G401.6 (cell line): ENCODE results near the gene PLA2G4E.

Source experiments
- FAIRE-seq: peaks from 2 replicates; lab custom pipeline; 2012; peaks lifted over from hg19 to GRCh38; lab: Jason Lieb, UNC

Gene PLA2G4E

DNA sequence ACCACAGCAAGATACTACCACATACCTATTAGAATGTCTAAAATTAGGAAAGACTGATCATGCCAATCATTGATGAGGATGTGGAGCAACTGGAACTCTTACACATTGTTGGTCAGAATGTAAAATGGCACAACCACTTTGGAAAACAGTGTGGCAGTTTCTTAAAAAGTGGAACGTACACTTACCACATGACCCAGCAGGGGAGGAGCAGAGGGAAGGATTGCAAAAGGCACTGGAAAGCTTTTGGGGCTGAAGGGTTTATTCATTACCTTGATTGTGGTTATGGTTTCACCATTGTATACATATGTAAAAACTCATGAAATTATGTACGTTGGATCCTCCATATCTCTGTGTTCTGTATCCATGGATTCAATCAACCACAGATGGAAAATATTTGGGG is 45.2 kb downstream of the PLA2G4E start:
- no peak for FAIRE-seq

DNA sequence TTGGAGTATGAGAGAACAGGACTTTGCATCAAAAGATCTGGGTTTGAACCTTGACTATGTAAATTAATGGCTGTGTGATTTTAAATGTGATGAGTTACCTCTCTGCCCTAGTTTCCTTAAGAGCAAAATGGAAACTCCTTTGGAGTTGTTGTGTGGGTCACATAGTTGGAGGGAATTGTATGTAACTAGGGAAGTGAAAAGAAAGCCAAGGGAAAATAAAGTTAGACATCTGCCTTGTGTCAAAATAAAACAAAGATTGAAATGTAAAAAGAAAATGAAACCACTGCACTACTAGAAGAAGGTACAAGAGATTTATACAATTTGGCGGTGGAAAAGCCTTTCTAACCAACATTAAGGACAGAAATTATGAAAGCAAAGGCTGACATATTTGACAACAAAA is 46.8 kb downstream of the PLA2G4E start:
- FAIRE-seq = no peak

DNA sequence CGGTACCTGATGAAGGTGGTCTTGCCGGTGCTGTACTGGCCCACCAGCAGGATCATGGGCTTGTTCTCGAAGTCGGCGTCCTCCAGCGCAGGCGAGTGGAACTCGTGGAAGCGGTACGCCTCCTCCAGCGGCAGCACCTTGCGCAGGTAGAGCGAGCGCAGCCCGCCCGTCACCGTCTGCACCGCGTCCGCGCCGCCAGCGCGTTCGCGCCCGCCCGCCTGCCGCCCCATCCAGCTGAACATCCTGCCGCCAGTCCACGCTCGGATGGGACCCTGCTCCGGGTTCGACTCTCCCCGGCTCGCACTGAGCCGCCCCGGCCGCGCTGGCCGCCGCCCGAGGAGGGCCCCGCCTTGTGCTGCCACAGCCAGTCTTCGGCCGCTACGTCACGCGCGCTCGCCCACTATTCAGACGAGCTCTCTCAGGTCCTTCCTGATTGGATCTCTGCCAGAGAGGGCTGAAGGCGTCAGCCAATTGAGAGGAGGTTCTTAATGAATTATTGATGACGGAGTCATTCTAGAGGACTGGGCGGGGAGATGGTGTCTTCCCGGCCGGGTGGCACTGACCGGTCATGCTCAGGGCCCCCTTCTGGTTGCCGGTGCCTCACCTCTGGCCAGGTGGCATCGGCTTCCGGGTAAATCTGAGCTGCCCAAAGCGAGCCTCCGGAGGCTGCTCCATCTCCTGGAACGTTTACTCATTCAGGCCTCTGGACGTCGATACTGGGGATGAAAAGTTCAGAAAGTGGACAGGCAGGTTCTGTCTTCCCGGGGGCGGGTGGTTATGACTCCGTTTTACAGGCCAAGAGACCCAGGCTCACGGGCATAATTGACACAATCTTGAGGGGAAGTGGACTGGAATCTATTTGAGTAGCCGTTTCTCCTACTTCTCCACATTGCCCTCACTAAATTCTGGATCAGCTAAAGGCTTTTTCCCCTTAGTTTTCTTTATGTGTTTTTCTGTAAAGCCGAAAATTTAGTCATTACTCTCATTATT is 48.3 kb downstream of the PLA2G4E start, which contains the start of gene EHD4:
Gene EHD4, minus strand, starts transcription at position 305 of the 990 bp plus-strand sequence. Its CDS starts 63 bp downstream, at position 242.
- peak; percentile 97 for FAIRE-seq

DNA sequence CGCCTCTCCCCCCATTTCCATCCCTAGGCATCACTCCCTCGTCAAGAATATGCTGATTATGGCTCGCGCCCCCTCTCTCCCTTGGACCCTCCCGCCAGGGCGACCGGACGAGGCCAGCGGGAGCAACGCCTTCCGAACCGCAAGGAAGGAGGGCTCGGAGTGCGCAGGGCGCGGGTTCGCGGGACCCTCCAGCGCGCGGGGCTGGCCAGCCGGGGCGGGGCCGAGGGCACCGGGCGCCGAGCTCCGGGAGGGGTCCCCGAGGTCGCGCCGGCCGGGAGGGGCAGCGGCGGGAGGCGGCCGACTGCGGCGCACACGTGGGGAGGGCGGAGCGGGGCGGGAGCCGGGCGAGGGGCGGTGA is 49.0 kb downstream of the PLA2G4E start:
- FAIRE-seq = no peak

DNA sequence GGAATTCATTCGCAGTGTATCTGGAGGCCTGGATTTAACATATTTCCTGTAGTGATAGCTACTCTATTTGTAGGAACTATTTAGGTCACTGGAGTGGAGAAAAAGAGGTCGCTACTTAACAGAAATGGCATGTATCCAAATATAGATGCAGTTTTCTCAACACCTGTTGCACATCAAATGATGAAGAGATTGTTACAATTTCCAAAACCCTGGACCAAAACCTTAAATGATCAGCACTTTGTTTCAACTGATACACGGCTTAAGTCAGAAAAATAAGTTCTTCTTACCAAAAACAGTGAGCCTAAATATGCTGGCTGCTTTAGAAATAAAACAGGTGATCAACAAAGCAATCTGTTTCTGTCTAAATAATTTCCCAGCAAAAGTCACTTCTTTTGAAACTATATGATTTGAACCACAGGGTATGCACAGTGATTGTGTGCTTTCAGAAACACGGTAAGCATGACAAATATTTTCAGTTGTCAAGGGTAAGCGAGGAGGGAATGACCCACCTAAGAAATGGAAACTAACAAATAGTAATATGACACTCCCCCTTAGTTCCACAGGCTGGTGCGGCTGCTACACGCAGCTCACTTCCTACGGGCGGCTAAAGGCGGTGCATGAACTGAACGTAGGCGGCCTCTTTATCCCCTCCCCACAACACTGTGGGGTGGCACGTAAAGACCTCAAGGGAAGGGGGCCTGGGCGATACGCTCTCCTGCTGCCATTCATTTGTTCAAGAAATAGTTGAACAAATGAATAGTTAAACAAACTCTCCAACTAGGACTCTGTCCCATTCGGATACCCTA is 49.5 kb downstream of the PLA2G4E start:
- FAIRE-seq = peak; percentile 15

DNA sequence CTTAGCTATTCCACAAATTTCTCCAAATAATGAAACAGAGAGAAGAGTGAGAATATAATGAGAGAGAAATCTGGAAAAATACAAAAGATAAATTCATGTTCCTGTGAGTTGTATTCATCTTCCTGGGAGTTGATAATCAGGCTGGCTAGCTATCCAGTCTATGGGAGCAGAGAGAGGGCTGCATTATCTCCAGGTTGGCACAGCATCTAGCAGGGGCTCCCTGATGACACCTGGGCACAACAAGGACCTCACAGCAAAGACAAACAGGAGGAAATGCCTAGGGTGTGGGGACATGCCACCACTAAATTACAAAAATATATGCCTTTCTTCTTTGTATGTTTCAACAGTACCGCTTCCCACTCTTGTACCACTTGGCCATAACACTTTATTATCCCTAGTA is 50.4 kb downstream of the PLA2G4E start:
- FAIRE-seq = no peak

DNA sequence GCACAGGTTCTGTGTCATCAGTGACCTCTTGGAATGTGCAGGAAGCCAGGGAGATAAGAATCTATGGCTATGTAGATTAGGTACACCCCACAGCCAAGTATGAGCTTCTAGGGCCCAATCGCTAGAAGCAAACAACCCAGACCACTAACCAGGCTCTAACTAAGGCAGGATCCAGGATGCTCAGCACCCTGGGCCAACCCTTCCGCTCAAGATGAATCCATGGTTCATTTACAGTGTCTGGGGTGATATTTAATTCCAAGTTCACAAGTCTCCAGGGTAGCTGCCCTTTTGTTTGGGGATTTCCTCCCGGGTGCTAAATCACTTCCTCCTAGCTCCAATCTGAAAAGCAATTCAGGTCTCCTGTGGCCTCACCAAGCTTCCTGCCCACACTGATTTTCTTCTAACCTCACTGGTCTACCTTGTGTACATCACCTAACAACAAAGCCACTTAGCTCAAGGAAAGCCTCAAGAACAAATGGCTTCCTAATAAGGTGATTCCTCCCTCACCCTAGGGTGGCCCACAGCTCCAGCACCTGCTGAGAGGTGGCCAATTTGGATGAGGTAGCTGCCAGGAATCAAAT is 50.9 kb downstream of the PLA2G4E start:
- FAIRE-seq = no peak

DNA sequence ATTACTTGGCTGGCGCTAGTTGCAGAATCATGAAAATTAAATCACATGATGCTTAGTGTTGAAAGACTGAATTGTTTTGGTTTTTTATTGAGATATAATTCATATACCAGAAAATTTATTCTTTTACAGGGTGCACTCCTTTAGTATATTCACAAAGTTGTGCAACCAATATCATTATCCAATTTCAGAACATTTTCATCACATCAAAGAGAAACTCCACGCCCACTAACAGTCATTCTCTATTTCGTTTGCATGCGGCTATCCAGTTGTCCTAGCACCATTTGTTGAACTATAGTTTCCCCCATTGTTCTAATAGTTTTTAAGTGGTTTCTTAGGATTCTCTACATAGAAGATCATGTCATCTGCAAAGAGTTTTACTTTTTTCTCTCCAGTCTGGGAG is 52.1 kb downstream of the PLA2G4E start:
- no peak for FAIRE-seq

DNA sequence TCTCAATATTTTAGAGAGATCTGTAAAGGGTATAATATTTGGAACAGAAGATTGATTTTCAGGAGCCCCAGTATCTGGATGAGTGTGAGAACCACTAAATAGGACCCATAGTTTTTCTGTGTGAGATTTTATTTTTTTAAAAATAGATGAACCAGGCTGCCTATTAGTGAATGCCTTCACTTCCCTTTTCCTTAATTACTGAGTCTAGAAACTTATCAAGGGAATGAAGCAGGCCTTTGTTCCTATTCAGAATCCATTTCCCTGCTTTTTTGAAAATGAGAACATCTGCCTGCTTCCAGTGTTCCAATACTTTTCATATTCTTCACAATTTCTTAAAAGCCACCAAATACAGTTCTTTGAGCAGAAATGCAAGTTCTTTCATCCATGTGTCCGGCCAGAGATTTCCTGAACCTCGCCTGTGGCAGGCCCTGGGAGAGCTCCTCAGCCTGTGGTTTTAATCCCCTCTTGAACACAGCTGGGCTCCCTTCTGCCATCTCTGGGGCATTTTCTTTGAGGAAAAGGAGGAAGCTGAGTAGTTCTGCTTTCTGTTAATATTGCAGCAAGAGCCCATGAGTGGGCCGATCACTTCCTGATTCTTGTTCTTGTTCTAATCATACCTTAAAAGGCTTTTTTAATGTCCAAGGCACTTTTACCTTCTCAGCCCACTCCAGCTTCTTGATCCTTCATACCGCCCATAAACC is 53.2 kb downstream of the PLA2G4E start:
- FAIRE-seq = no peak

DNA sequence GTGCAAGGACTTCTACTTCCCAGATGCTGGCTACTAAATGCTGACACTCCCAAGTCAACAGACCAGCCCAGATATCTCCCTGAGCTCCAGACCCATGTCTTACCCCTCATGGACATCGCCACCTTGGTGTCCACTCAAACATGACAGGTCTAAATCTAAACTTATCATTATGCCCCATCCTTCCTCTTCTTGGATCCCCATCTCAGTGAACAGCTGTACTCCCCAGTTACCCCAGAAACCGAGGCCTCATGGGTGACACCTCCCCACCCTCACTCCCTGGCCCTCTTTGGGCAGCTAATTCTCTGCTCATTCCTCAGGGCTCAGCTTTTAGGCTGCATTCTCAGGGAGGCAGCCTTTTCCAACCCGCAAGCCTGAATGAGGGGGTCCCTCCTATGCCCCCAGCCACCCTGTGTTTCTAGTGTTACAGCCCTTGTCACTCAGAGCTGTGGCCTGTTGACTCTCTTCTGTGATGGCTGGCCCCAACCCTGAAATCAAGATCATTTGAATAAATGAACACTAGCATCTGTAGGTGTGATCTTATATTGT is 53.8 kb downstream of the PLA2G4E start:
- no peak for FAIRE-seq

DNA sequence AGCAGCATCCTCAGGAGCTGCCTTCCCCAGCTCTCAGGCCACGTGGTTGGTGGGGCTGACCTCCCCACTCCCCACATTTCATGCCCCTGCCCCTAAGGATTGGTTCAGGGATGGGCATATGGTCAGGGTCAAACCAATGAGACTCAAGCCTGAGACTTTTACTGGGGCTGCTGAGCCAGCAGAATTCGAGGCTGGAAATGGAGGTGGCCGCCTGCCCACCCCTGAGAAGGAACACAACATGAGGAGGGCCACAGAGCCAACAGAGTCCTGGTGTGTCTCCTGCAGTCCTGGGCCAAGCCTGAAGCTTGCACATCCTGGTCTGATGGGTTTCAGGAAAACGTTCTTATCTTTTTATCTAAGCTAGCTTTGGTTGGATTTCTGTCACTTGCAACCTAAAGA is 54.4 kb downstream of the PLA2G4E start:
- no peak for FAIRE-seq

DNA sequence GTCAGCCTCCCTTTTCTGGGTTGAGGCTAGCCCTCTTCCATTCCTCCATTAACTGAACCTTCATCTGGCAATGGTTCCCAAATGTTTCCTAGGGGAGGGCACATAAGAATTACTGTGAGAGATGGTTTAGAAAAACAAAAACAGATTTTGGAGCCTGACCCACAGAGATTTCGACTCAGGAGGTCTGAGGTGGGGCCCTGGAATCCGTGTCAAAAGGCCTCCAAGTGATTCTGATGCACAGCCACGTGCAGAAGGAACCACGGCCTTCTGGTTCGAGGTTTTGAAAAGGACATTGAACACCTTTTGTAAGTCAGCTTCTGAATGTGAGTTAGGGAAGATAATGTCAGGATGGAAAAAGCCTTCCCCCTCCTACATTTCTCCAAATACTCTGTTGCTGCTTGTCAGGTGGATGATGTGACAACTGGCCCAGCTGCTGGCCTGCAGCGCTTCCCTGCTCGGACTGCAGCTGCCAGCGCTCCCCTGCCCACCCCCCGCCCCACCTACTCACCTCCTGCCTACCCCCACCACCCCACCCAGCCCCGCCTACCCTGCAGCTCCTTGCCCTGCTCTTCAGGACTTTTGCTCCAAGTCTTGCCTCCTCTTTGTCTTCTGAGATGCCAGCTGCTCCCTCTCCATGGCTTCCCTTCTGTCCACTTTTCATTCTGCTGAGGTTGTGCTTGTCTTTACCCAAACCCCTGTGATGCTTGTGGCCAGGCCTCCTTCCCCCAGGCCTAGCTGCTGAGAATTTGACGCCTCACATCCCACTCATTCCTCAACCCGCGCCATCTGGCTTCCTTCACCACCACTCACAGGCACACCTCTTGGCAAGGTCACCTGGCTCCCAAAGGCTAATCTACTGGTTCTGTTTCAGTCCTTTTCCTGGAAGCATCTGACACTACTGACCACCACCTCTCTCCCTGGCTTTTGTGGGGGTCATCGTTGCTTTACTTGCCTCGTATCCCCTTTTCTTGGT is 55.1 kb downstream of the PLA2G4E start:
- FAIRE-seq = no peak

DNA sequence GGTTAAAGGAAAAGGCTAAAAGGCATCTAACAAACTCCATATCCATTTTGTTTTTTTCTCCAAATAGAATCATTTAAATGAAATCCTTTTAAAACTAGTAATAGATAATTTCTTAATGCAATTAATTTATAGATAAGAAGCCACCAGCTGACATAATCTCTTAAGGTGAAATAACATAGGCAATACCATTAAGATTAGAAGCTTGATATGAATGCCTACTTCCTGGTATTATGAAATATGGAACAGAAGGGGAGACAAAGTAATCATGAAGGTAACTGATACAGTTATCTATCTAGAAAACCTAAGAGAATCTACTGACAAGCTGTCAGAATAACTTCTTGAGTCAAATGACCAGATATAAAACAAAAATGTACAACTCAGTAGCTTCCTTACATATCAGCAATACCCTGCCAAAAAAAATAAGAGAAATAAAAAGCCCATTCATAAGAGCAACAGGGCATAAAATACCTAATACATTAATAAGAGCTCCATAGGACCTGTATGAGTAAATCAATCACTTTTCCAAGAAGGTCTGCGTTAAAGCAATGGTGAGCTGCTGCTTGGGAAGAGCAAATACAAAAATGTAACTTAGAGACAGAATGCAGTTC is 59.1 kb downstream of the PLA2G4E start:
- FAIRE-seq = no peak

DNA sequence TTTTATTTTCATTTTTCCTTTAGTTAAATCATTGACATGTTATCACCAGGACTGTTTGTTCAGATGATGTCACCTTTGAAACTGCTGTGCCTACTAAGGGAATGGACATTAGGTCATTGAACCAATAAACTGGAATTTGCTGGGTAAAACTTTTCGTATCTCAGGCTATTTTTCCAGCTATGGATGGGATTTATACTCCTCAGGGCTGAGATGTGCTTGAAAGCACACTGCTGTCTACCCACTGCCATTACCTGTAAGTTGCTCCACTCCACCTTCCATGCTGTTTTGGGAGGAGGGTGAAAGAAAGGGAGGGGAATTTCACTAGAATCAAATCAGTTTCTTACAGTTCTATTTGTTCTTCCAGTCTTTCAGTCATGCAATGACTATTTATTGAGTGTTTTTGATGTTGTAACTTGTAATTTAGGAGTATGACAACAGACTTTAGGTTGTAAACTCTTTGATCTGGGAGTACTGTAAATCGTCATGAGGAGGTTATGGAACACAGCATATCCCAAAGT is 59.8 kb downstream of the PLA2G4E start:
- no peak for FAIRE-seq

DNA sequence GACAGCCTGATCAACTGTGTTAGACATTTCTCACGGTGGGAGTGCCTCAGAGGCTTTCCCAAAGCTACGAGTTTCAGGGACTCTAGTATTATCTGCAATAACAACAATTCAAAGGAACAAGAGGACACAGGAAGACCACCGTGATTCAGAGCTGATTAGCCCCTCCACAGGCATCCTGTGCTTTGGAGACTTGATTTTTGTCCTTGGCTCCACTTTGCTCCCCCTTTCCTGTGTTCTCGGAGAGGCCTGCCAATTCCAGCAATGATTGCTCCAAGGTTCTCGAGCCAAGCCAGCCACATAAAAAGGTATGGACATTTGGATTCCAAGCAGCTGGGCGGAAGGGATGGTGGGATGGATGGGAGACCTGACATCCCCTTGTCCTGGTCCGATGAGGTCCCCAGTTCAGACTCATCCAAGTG is 62.8 kb downstream of the PLA2G4E start:
- FAIRE-seq = no peak

DNA sequence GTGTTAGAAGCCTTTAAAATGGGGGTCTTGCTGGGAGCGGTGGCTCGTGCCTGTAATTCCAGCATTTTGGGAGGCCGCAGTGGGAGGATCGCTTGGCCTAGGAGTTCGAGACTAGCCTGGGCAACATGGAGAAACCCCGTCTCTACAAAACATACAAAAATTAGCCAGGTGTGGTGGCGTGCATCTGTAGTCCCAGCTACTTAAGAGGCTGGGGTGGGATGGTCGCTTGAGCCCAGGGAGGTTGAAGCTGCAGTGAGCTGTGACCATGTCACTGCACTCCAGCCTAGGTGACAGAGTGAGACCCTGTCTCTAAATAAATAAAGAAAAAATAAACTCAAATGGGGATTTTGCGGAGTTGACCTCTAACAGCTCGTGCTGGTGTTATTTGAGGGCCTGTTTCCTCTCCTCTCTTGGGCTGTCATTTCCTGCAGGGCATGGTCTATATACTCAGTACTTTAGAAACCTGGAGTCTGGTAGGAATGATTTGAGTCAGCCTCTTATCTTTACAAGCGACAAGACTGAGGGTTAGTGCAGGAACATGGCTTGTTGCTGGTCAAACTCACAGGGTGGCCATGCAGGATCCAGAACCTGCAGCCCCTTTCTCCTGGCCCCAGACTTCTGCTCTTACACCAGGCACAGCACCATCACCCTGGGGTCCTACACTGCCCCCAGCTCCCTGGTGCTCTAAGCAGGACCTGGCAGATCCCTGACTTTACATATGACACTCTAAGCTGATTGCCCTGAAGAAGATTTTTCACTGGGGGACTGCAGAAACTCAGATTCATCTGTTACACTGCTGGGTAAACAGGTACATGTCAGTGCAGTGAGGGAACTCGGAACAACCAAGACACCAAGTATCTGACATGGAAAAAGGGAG is 63.6 kb downstream of the PLA2G4E start:
- FAIRE-seq = no peak

DNA sequence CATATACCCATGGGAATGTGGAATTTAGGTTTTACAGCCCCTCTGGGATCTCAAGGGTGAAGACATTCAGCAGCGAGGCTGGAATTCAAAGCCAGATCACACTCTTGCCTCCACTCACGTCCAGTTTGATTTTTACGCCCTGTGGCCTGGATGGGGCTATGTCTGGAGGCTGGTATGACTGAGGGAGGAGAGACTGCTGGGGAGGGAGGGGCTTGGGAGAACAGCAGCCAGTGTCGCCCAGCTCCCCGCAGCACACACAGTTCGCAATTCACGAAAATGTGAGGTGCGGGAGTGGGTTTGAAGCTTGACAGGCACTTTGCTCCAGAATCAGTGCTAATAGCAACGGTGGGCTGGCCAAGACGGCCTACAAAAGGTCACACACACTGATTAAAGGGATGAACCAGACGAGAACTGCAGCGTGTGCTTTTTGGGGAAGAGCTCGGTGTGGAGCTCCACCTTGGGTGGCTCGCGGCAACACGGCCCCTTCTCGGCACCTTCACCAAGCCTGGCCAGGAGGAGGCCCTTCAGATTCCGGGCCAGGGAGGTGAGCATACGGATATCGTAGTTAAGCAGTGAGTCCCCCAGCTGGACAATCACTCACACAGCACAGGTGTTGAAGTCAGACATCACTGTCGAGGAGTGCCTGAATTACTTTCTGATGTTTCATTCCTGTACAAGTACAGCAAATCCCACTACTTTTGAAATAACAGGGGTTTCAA is 64.9 kb downstream of the PLA2G4E start:
- peak; percentile 28 for FAIRE-seq

DNA sequence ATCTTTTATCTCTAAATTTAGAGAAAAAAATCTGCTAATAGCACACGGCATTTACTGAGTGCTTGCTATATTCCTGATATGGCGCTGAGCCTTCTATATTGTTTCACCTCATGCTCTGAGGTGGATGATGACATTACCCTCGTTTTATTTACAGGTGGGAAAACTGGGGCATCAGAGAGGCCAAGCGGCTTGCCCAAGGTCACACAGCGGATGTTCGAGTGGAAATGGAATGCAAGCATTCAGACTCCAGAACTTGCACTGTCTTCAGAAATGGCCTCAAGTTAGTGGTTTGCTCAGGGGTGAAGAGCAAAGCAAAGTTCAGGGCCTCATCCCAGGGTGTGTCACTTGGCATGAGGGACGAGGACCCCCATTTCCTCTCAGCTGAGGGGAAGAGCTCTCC is 65.7 kb downstream of the PLA2G4E start:
- FAIRE-seq = no peak
